ENCODE data around the gene PKN2.
"Not testable (repeated sequence)": the region's sequence is repeated elsewhere in the genome, so short reads cannot be mapped to it uniquely, and the experiment has no call there.

Gene PKN2

GRCh38 chr1:88867743-88868521 lies 183.9 kb downstream of the PKN2 start:
- Histone ChIP-seq H3K36me3 (ENCODE audit: insufficient read depth, low read length) (peaks cover 6% of the 10 kb centered on the region), H3K4me3 (ENCODE audit: low read depth in 1 of 2, low read length in 2 of 2) (no peak overlapping the region), H3K9ac (ENCODE audit: low read length) (no peak overlapping the region), H3K9me3 (ENCODE audit: low read length) (no peaks in the 10 kb centered on the region), H3K27ac (ENCODE audit: low read depth, low read length) (no peak overlapping the region), H3K4me1 (ENCODE audit: insufficient read depth, low read length) (peaks cover 20% of the 10 kb centered on the region), H3K27me3 (ENCODE audit: control insufficient read depth in 1 of 2, insufficient read depth in 2 of 2, low read length in 2 of 2) (no peaks in the 10 kb centered on the region)

- H3K4me1 ChIP-seq (ENCODE audit: insufficient read depth, low read length): peaks cover 20% of the 10 kb centered on the region
- H3K27me3 ChIP-seq (ENCODE audit: control insufficient read depth in 1 of 2, insufficient read depth in 2 of 2, low read length in 2 of 2); H3K9ac ChIP-seq (ENCODE audit: low read length); H3K36me3 ChIP-seq (ENCODE audit: insufficient read depth, low read length); H3K4me3 ChIP-seq (ENCODE audit: low read depth in 1 of 2, low read length in 2 of 2); H3K9me3 ChIP-seq (ENCODE audit: low read length); H3K27ac ChIP-seq (ENCODE audit: low read depth, low read length): not testable (repeated sequence)
Observed at GRCh38 chr1:88869644-88870043, 185.6 kb downstream of the PKN2 start.

DNA sequence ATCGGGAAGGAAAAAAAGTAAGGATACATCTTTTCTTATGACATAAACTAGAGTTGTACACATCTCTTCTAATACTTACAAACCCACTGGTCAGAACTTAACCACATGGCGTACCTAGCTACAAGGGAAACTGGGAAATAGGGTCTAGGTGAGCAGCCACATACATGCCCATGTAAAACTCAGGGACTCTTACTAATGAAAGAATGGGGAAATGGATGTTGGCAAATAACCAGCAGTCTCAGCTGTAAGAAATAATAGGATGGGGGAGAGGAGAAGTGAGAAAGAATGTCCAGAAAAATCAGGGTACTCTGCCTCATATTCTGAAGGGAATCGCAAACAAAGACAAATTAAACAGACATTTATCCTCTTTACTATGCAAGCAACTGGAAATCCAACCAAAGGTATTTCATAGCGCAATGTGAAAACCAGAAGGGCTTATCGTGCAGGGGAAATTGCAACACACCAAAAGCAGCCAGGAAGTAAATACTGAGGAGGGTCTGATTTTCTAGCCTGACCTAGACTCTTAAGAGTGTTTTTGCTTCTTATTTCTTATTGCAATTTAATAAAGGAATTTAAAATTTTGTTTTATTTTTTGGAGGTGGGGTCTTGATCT lies 189.8 kb downstream of the PKN2 start:
- H3K9me3 ChIP-seq (ENCODE audit: low read length): no peaks in the 10 kb centered on the region
- H3K27ac ChIP-seq (ENCODE audit: low read depth, low read length): no peak overlapping the region
- H3K4me1 ChIP-seq (ENCODE audit: insufficient read depth, low read length): peaks cover 15% of the 10 kb centered on the region
- no peak overlapping the region for H3K4me3 ChIP-seq (ENCODE audit: low read depth in 1 of 2, low read length in 2 of 2)
- no peak overlapping the region for H3K9ac ChIP-seq (ENCODE audit: low read length)
- no peaks in the 10 kb centered on the region for H3K27me3 ChIP-seq (ENCODE audit: control insufficient read depth in 1 of 2, insufficient read depth in 2 of 2, low read length in 2 of 2)
- no peaks in the 10 kb centered on the region for H3K36me3 ChIP-seq (ENCODE audit: insufficient read depth, low read length)

DNA sequence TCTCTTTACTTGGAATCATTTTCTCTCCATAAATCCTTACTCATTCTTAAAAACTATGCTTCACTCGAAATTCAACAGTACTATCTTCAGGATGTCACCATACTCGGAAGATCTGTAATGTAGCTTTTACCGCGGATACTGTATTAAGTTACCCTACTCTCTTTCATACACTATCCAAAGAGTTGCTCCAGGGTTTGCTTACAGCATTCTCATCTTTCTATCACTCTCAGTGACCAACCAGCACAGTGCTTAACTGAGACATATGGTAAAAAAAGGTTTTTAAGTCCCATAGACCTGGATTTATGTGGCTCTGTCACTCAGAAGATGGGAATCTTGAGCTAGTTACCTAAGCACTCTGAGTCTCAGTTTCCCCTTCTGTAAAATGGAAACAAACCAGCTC lies 191.5 kb downstream of the PKN2 start:
- H3K9ac ChIP-seq (ENCODE audit: low read length): no peak overlapping the region
- peaks cover 5% of the 10 kb centered on the region for H3K36me3 ChIP-seq (ENCODE audit: insufficient read depth, low read length)
- no peak overlapping the region for H3K27ac ChIP-seq (ENCODE audit: low read depth, low read length)
- peaks cover 15% of the 10 kb centered on the region for H3K4me1 ChIP-seq (ENCODE audit: insufficient read depth, low read length)
- no peaks in the 10 kb centered on the region for H3K27me3 ChIP-seq (ENCODE audit: control insufficient read depth in 1 of 2, insufficient read depth in 2 of 2, low read length in 2 of 2)
- H3K4me3 ChIP-seq (ENCODE audit: low read depth in 1 of 2, low read length in 2 of 2): no peak overlapping the region
- no peaks in the 10 kb centered on the region for H3K9me3 ChIP-seq (ENCODE audit: low read length)

DNA sequence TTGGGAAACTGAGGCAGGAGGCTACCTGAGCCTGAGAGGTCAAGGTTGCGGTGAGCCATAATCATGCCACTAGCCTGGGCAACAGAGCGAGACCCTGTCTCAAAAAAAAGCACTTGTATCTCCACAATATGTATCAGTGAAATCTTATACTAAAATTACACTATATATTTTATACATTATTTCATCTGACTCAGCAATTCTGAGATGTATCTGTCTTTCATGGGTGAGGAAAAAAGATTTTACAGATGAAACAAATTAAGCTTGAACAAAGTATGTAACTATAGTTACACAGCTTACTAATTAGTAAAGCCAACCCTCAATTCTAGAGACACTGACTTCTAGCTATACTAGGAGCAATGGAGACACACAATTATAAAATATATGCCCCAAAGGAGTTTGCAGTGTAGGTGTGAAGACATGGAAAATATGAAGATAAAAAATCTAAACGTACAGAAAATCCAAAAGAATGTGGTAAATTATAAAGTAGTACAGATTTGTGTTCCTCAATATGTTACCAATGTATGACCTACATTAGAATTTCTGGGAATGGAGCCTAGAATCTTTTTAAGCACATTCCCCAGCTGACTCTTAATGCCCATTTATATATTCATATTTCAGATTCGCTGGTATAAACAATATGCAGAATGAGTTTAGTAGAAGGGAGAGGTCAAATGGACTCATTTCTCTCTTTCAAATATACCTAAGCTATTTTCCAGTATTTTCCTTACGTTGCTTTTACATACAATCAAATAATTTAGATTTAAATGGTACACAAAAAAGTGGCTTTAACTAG lies 192.7 kb downstream of the PKN2 start:
- H3K27me3 ChIP-seq (ENCODE audit: control insufficient read depth in 1 of 2, insufficient read depth in 2 of 2, low read length in 2 of 2): no peaks in the 10 kb centered on the region
- peaks cover 16% of the 10 kb centered on the region for H3K4me1 ChIP-seq (ENCODE audit: insufficient read depth, low read length)
- H3K36me3 ChIP-seq (ENCODE audit: insufficient read depth, low read length): peaks cover 7% of the 10 kb centered on the region
- no peak overlapping the region for H3K4me3 ChIP-seq (ENCODE audit: low read depth in 1 of 2, low read length in 2 of 2)
- H3K9ac ChIP-seq (ENCODE audit: low read length): no peak overlapping the region
- H3K27ac ChIP-seq (ENCODE audit: low read depth, low read length): no peak overlapping the region
- no peaks in the 10 kb centered on the region for H3K9me3 ChIP-seq (ENCODE audit: low read length)

DNA sequence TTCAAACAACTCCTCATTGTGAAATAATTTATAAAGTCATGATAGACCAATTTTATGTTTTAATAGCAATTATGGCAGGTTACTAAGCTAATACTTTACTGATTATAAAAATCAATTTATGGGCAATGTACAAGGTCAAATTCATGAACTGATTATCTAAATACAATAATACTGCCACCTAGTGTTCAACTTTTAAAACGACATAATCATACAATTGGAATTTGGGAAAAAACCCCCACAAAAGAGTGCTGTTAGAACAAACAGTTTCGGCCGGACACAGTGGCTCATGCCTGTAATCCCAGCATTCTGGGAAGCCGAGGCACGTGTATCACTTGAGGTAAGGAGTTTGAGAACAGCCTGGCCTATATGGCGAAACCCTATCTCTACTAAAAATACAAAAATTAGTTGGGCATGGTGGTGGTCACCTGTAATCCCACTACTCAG lies 193.3 kb downstream of the PKN2 start:
- Histone ChIP-seq H3K4me3 (ENCODE audit: low read depth in 1 of 2, low read length in 2 of 2) (no peak overlapping the region), H3K27me3 (ENCODE audit: control insufficient read depth in 1 of 2, insufficient read depth in 2 of 2, low read length in 2 of 2) (no peaks in the 10 kb centered on the region), H3K9ac (ENCODE audit: low read length) (no peak overlapping the region), H3K4me1 (ENCODE audit: insufficient read depth, low read length) (peaks cover 21% of the 10 kb centered on the region), H3K36me3 (ENCODE audit: insufficient read depth, low read length) (peaks cover 8% of the 10 kb centered on the region), H3K27ac (ENCODE audit: low read depth, low read length) (no peak overlapping the region), H3K9me3 (ENCODE audit: low read length) (no peaks in the 10 kb centered on the region)

- peaks cover 13% of the 10 kb centered on the region for H3K36me3 ChIP-seq (ENCODE audit: insufficient read depth, low read length)
- no peaks in the 10 kb centered on the region for H3K9me3 ChIP-seq (ENCODE audit: low read length)
- no peak overlapping the region for H3K4me3 ChIP-seq (ENCODE audit: low read depth in 1 of 2, low read length in 2 of 2)
- no peaks in the 10 kb centered on the region for H3K27me3 ChIP-seq (ENCODE audit: control insufficient read depth in 1 of 2, insufficient read depth in 2 of 2, low read length in 2 of 2)
- H3K27ac ChIP-seq (ENCODE audit: low read depth, low read length): no peak overlapping the region
- no peak overlapping the region for H3K9ac ChIP-seq (ENCODE audit: low read length)
- H3K4me1 ChIP-seq (ENCODE audit: insufficient read depth, low read length): peaks cover 21% of the 10 kb centered on the region
Observed at GRCh38 chr1:88877911-88878310, 193.8 kb downstream of the PKN2 start.

- no peaks in the 10 kb centered on the region for H3K27me3 ChIP-seq (ENCODE audit: control insufficient read depth in 1 of 2, insufficient read depth in 2 of 2, low read length in 2 of 2)
- H3K36me3 ChIP-seq (ENCODE audit: insufficient read depth, low read length): peaks cover 14% of the 10 kb centered on the region
- no peak overlapping the region for H3K27ac ChIP-seq (ENCODE audit: low read depth, low read length)
- peaks cover 21% of the 10 kb centered on the region for H3K4me1 ChIP-seq (ENCODE audit: insufficient read depth, low read length)
- no peak overlapping the region for H3K4me3 ChIP-seq (ENCODE audit: low read depth in 1 of 2, low read length in 2 of 2)
- no peaks in the 10 kb centered on the region for H3K9me3 ChIP-seq (ENCODE audit: low read length)
- H3K9ac ChIP-seq (ENCODE audit: low read length): no peak overlapping the region
Observed at GRCh38 chr1:88878731-88879130, 194.7 kb downstream of the PKN2 start.

GRCh38 chr1:88880717-88881116 lies 196.6 kb downstream of the PKN2 start:
- H3K9me3 ChIP-seq (ENCODE audit: low read length); H3K4me3 ChIP-seq (ENCODE audit: low read depth in 1 of 2, low read length in 2 of 2); H3K27me3 ChIP-seq (ENCODE audit: control insufficient read depth in 1 of 2, insufficient read depth in 2 of 2, low read length in 2 of 2); H3K9ac ChIP-seq (ENCODE audit: low read length); H3K27ac ChIP-seq (ENCODE audit: low read depth, low read length): not testable (repeated sequence)
- H3K36me3 ChIP-seq (ENCODE audit: insufficient read depth, low read length): peaks cover 20% of the 10 kb centered on the region
- H3K4me1 ChIP-seq (ENCODE audit: insufficient read depth, low read length): peaks cover 18% of the 10 kb centered on the region

- Histone ChIP-seq H3K4me3 (ENCODE audit: low read depth in 1 of 2, low read length in 2 of 2) (no peak overlapping the region), H3K27ac (ENCODE audit: low read depth, low read length) (no peak overlapping the region), H3K9ac (ENCODE audit: low read length) (no peak overlapping the region), H3K36me3 (ENCODE audit: insufficient read depth, low read length) (peaks cover 26% of the 10 kb centered on the region), H3K27me3 (ENCODE audit: control insufficient read depth in 1 of 2, insufficient read depth in 2 of 2, low read length in 2 of 2) (no peaks in the 10 kb centered on the region), H3K4me1 (ENCODE audit: insufficient read depth, low read length) (peaks cover 5% of the 10 kb centered on the region), H3K9me3 (ENCODE audit: low read length) (no peaks in the 10 kb centered on the region)
Observed at GRCh38 chr1:88883156-88883555, 199.1 kb downstream of the PKN2 start.
